ENCODE results near the gene GALNT9. TPM values are rescaled to one million over a fixed set of nuclear protein-coding genes. Genes with fewer than 3 reads are reported as not detected.

Gene GALNT9
- total RNA-seq, 1 donor from 2014 or later = 2.1 TPM

DNA sequence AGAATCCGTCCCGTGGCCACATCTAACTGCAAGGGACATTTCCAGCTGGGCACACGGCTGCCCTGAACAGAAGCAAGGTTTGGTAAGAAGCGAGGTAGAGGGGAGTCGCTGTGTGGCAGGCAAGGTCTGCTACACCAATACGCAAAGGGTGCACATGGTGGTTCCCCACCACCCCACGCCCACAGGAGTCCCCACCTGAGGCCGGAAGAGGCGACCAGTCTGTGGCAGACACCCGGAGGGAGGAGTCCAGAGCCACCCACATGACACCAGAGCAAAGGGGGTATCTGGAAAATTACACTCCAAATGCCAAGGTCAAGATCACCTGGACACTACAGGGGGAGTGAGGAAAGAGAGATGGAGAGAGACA is 47.1 kb upstream of the GALNT9 start:
- TF ChIP-seq, protein P1, sequence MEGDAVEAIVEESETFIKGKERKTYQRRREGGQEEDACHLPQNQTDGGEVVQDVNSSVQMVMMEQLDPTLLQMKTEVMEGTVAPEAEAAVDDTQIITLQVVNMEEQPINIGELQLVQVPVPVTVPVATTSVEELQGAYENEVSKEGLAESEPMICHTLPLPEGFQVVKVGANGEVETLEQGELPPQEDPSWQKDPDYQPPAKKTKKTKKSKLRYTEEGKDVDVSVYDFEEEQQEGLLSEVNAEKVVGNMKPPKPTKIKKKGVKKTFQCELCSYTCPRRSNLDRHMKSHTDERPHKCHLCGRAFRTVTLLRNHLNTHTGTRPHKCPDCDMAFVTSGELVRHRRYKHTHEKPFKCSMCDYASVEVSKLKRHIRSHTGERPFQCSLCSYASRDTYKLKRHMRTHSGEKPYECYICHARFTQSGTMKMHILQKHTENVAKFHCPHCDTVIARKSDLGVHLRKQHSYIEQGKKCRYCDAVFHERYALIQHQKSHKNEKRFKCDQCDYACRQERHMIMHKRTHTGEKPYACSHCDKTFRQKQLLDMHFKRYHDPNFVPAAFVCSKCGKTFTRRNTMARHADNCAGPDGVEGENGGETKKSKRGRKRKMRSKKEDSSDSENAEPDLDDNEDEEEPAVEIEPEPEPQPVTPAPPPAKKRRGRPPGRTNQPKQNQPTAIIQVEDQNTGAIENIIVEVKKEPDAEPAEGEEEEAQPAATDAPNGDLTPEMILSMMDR (IDR thresholded peaks at IDR 0.05; ENCODE audit: insufficient read depth, low read depth, low read length) = no peak
- no peak for TF ChIP-seq EZH2 (IDR thresholded peaks at IDR 0.05; ENCODE audit: insufficient read depth, low read length)
- DNase-seq (ENCODE audit: low read depth) (no peak), FAIRE-seq (no peak)

GRCh38 chr12:132375747-132376463 is 46.5 kb upstream of the GALNT9 start:
- no peaks in the 10 kb centered on the region for H3K4me1 Mint-ChIP-seq (ENCODE audit: low read depth, unreplicated experiment)
- H3K9me3 Mint-ChIP-seq (ENCODE audit: unreplicated experiment) = peaks cover 10% of the 10 kb centered on the region
- Histone ChIP-seq H3K4me3 (ENCODE audit: insufficient read depth, low read depth, low read length) (no peak overlapping the region), H3K4me2 (ENCODE audit: low read length) (no peak overlapping the region), H3K36me3 (ENCODE audit: insufficient read depth, low read length) (no peaks in the 10 kb centered on the region), H3K4me1 (ENCODE audit: insufficient read depth, low read length) (no peaks in the 10 kb centered on the region), H3K9me3 (ENCODE audit: insufficient read depth, low read depth, low read length) (no peaks in the 10 kb centered on the region), H3K27me3 (ENCODE audit: insufficient read depth, low read length) (peaks cover 19% of the 10 kb centered on the region), H3K79me2 (ENCODE audit: insufficient read depth, low read length) (no peaks in the 10 kb centered on the region), H4K20me1 (ENCODE audit: insufficient read depth, low read length) (no peaks in the 10 kb centered on the region), H3K27ac (ENCODE audit: low read depth, low read length) (no peak overlapping the region), H2AFZ (ENCODE audit: low read depth, low read length) (no peak overlapping the region), H3K9ac (ENCODE audit: low read length) (no peak overlapping the region)
- no peaks in the 10 kb centered on the region for H3K36me3 Mint-ChIP-seq (ENCODE audit: low read depth, unreplicated experiment)
- H3K27ac Mint-ChIP-seq (ENCODE audit: unreplicated experiment) = no peak overlapping the region
- TF ChIP-seq, protein P1 (IDR thresholded peaks at IDR 0.05; ENCODE audit: insufficient read depth, low read depth, low read length) = no peak
- TF ChIP-seq EZH2 (IDR thresholded peaks at IDR 0.05; ENCODE audit: insufficient read depth, low read length) = no peak
- peaks cover 53% of the 10 kb centered on the region for H3K27me3 Mint-ChIP-seq (ENCODE audit: low read depth, unreplicated experiment)
- no peak overlapping the region for H3K4me3 Mint-ChIP-seq (ENCODE audit: unreplicated experiment)
- DNase-seq (ENCODE audit: low read depth) = no peak
- no peak for FAIRE-seq

More for the DNA sequence above, 47.1 kb upstream of the GALNT9 start:
- Histone ChIP-seq H2AFZ (ENCODE audit: low read depth, low read length) (no peak overlapping the region), H3K4me1 (ENCODE audit: insufficient read depth, low read length) (no peaks in the 10 kb centered on the region), H3K4me3 (ENCODE audit: insufficient read depth, low read depth, low read length) (no peak overlapping the region), H3K9me3 (ENCODE audit: insufficient read depth, low read depth, low read length) (no peaks in the 10 kb centered on the region), H3K4me2 (ENCODE audit: low read length) (no peak overlapping the region), H3K9ac (ENCODE audit: low read length) (no peak overlapping the region), H3K36me3 (ENCODE audit: insufficient read depth, low read length) (no peaks in the 10 kb centered on the region), H4K20me1 (ENCODE audit: insufficient read depth, low read length) (no peaks in the 10 kb centered on the region), H3K27ac (ENCODE audit: low read depth, low read length) (no peak overlapping the region), H3K27me3 (ENCODE audit: insufficient read depth, low read length) (peaks cover 20% of the 10 kb centered on the region), H3K79me2 (ENCODE audit: insufficient read depth, low read length) (no peaks in the 10 kb centered on the region)
- Mint-ChIP-seq H3K27ac (ENCODE audit: unreplicated experiment) (no peak overlapping the region), H3K4me3 (ENCODE audit: unreplicated experiment) (no peak overlapping the region), H3K27me3 (ENCODE audit: low read depth, unreplicated experiment) (peaks cover 49% of the 10 kb centered on the region), H3K4me1 (ENCODE audit: low read depth, unreplicated experiment) (no peaks in the 10 kb centered on the region), H3K36me3 (ENCODE audit: low read depth, unreplicated experiment) (no peaks in the 10 kb centered on the region), H3K9me3 (ENCODE audit: unreplicated experiment) (peaks cover 4% of the 10 kb centered on the region)

Measured in astrocyte (in vitro differentiated cells and primary cell).